GM10847 (cell line): Measurements from ENCODE around the gene ZBTB14.

ENCODE experiments used
- POLR2A ChIP-seq: IDR thresholded peaks from 2 replicates; pipeline ENCODE4 v1.6.1; 2011; ENCODE audit not compliant: insufficient read length; ENCODE audit errors: extremely low read depth

ZBTB14 gene

GRCh38 chr18:5251117-5251516, 44.4 kb downstream of the ZBTB14 start:
- TF ChIP-seq POLR2A: no peak

- TF ChIP-seq POLR2A: no peak
These were observed 44.9 kb downstream of the ZBTB14 start for GRCh38 chr18:5250603-5251002.

GRCh38 chr18:5244941-5245340, 50.6 kb downstream of the ZBTB14 start:
- TF ChIP-seq POLR2A: no peak

- no peak for TF ChIP-seq POLR2A
These were observed 56.1 kb downstream of the ZBTB14 start for GRCh38 chr18:5239447-5239846.
